GM19035 (cell line): ENCODE data around the gene GNG13.

ENCODE experiments used
- ATAC-seq: cut with Tn5 transposase; IDR thresholded peaks from one replicate; pipeline ENCODE4 v1.9.1; 2021; ENCODE audit not compliant: unreplicated experiment

The GNG13 gene

DNA sequence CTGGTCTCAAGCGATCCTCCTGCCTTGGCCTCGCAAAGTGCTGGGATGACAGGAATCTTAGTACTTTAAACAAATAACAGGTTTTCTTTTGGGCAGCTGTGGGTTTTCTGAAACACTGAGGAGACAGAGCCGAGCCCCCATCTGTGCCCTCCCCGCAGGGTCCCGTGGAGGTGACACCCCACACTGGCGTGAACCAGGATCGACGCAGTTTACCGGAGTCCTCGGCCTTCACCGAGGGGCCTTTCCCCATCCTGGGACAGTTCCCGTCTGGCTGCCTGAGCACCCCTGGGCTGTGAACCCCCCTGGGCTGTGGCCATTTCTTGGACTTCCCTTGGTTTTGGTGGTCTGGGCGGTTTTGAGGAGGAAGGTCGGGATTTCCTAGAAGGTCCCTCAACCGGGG lies 15.3 kb upstream of the GNG13 start:
- ATAC-seq: no peak

DNA sequence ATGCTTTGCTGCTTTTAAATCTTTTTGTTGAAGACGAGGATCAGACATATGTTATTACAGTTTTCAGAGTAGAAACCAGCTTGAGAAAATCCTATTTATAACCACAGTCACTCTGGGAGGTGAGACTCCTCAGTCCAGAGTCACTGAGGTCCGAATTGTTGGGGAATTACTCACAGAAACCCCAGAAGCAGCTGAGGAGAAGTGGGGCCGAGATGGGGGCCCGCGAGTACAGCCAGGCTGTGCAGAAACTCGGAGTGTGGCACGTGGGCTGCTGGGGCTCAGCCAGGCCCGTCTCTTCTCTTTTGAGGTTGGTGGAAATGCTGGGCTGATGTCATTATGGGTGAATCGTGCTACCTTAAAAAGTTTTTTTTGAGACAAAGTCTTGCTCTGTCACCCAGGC lies 14.4 kb upstream of the GNG13 start:
- no peak for ATAC-seq

DNA sequence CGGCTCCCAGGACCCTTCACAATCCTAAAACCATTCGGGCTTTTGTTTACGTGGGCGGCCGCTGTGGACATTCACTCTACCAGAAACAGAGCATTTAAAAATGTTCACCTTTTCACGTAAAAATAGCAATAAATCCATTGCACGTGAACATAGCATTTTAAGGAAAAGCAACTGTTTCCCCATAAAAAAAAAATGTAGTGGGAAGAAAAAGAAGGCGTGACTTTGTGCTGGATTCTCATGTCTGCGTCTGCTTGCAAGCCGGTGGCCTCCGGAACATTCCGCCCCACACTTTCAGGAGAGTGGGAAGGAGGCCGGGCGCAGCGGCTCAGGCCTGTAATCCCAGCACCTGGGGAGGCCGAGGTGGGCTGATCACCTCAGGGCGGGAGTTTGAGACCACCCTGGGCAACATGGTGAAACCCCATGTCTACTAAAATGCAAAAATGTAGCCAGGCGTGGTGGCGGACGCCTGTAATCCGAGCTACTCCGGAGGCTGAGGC lies 13.4 kb upstream of the GNG13 start:
- ATAC-seq: no peak

DNA sequence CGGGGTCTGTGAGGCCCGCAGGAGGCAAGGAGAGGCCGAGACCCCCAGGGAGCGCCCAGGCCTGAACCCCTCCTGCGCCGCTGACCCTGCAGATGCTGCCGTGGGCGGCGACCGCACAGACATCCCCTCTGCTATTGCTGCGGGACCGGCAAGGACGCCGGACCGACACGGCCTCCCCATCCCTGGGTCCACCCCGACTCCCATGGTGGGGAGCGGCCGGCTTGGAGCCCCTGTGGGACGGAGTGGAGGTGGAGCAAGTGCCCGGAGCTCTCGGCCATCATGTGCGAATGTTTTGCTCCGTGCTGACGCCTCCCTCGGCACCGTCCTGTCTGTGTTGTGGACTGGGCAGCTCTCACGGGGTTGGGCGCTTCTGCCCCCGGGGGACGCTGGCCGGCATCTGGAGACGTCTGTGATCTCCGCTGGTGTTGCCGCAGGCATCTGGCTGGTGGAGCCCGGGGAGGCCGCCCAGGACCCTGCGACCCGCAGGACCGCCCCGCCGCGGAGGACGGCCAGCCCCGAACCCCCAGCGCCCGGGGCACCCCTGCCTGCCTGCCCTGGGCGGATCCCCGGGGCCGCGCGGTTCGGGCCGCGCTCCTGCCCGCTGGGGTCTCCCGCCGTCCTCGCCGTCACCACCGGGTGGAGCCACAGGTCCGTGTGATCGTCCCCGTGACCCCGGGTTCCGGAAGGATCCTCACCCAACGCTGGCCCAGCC lies 12.8 kb upstream of the GNG13 start:
- ATAC-seq: no peak

DNA sequence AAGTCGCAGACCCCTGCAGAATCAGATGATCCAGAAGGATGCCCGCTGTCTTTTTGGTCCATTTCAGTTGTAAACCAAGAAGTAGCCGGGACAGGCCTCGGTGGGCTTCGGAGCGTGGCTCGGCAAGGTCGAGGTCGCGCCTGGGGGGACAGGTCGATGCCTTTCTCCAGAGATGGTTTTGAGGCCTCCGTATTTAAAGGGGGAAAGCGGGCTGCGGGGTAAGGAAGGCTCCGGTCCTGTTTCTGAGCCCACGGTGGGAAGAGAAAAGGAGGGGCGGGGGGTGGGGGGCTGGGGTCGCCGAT lies 7.5 kb upstream of the GNG13 start:
- ATAC-seq: no peak

DNA sequence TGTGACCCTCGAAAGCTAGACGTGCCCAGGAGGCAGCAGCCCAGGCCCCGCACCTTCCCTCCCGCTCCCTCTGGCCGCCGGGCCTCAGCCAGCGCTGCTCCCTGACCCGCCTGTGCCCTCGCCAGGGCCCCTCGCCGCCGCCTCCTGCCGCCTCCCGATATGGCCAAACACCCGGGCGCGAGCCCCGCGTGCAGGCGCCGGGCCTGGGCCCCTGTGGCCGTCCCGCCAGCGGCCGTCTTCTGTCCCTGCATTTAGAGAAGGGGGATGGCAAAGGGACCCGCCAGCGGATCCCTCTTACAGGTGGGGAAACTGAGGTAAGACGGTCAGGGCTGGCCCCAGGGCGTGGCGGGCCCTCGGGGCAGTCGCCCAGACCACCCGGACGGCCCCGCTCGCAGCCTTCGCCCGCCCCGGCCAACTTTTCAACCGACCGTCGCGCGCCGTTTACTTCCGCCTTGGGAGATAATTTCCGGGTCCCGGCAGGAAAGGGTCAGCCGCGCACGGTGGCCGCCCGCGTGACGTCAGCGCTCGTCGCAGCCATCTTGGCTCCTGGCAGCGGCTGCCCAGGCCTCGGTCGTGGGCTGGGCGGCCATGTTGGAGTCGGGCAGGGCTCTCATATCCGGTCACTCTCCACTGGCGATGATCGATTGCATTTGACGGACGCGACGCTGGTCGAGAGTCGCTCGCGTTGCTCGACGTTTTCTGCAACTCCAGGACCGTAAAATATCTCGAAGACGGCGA lies 7.0 kb upstream of the GNG13 start:
- ATAC-seq: peak; percentile 85

DNA sequence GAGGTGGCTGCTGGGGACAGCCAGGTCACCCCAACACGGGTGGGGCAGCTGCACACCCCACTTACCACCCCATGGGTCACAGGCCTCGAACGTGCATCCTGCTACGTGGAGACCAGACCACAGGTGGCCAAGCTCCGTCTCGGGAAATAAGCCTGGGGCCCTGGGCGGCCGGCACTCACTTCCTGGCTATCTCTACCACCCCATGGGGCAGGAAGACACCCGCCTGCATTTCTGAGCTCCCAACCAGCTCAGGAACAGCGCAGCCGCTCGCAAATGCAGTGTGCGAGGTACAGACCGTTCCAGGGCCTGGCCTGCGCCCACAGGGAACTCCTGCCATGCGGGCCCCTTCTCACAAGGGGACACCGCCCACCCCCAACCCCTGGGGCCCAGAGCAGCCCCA lies 4.9 kb upstream of the GNG13 start:
- no peak for ATAC-seq

DNA sequence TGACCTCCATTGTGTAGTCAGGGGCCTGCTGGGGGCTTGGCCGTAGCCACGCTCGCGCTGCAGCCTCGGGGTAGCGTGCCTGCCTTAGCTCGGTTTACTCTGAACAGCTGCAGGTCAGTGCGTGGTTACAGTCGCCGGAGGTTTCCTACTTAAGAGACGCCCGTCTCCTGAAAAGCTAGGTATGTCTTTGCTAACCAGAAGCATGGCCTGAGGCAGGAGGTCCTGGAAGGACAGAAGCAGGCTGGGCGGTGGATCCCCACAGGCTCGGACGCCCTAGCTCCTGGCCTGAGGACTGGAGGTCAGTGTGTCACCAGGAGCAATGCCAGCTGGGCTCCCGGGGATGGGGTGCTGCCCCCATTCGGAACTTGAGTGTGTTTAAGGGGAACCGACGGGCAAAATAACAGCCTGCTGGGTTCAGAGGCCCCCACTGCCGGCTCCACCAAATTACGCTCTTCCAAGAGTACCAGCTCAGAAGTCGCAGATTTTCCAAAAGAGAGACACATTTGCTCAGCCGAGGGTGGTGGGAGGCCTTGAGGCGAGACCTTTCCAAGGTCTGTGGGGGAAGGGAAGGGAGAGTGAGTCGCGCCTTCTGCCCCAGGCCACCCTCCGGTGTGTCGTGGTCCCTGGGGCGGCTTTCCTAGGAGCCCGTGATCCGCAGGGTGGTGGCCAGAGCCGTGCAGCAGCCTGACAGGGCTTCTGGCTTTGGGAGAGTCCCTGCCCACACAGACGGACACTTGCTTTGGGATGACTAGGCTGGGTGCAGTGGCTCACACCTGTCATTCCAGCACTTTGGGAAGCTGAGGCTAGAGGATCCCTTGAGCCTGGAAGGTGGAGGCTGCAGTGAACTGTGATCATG lies 3.9 kb upstream of the GNG13 start:
- ATAC-seq: no peak

DNA sequence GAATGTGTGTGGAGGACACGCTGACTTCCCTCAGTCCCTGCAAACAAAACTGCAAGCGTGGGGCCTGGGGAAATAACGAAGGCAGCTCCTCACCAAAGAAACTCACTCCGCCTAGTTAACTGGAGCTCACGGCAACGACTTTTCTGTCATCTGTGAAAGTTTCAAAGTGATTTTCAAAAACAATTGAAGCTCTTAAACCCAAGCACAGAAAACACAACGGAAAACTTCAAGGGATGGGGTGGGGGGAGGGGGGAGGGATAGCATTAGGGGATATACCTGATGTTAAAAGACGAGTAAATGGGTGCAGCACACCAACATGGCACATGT lies 3.2 kb upstream of the GNG13 start:
- ATAC-seq: no peak

DNA sequence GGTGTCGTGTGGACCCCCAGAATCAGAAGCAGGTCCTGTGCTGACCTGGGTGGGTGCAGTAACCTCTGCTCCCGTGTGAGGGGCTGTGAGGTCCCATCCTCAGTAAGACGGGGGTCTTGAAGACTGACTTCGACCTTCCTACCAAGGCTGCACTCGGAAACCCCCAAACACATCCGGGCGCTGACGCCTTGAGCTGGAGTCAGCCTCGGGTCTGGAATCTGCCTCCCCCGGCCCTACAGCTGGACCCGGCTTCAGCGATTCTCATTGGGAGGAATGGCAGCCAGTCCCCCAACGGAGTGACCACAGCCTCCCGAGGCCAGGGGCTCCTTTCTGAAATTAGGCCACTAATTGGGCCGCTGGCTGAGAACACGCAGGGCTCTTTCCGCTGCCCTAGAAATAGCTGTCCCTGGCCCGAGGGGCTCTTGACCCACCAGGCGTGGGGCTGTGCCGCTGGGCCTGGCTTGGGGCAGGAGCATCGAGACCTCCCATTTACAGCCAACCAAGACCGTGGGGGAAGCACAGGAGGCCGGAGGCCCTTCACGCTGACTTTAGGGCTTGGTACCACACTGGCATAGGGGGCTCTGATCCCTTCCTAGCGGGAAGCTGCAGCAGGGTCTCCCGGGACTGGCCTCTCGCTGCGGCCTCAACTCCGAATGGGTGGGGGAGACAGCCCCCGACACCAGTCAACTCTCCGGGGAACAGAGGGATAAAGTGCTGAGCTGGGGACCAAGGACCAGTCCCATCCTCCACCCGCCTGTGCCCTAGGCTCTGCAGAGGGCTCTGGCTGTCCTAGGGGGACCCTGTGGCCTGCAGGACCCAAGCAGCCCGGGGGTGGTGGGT lies 2.6 kb upstream of the GNG13 start:
- ATAC-seq: no peak

DNA sequence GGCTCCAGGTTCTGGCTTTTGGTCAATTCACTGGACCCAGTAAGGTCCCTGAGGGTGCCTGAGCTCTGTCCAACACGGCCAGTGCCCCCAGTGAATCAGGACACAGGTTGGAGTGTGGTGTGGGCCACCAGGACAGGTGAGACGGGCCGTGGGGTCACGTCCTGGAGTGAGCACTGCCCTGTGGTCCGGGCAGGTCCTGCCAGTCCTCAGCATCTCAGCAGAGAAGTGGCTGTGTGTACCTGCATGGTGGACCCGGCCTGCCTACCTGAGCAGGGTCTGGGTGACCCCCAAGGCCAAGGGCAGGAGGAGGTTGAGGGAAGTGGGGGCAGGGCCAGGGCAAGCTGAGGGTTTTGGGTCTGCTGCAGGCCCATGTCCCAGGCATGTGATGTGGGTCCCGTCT lies 1.9 kb upstream of the GNG13 start:
- no peak for ATAC-seq

DNA sequence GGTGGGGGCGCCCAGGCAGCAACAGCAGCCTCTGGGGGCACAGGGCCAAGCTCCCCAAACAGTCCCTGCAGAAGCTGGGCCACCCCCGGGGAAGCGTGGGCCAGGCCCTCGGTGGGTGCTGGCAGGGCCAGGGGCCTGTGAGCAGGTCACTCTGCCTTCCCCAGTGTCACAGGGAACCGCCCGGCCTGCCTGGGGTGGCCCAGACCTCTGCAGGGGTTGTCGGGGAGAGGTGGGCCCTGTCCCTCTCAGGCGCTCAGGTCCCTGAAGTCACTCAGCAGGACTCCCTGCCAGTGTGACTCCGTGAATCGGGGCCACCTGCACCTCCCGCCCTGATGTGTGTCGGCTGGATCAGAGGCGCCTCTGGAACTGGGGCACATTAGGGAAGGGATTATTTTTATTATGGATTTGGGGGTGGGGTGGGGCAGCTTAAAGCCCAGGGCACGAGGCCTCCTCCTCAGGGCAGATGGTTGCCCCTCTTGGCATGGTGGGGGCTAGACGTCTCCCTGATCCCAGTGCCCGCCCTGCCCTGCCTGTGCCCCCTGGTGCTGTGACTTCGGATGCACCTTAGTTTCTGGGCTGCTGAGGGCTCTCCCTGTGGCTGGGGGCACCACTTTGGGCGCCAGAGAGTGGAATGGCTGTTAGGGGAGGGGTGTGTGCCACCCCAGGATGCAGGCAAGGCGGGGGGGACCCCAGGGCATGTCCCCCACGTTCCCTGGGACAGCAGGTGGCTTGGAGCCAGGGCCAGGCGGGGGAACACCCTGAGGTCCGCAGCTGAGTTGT lies 1.2 kb upstream of the GNG13 start:
- ATAC-seq: no peak

DNA sequence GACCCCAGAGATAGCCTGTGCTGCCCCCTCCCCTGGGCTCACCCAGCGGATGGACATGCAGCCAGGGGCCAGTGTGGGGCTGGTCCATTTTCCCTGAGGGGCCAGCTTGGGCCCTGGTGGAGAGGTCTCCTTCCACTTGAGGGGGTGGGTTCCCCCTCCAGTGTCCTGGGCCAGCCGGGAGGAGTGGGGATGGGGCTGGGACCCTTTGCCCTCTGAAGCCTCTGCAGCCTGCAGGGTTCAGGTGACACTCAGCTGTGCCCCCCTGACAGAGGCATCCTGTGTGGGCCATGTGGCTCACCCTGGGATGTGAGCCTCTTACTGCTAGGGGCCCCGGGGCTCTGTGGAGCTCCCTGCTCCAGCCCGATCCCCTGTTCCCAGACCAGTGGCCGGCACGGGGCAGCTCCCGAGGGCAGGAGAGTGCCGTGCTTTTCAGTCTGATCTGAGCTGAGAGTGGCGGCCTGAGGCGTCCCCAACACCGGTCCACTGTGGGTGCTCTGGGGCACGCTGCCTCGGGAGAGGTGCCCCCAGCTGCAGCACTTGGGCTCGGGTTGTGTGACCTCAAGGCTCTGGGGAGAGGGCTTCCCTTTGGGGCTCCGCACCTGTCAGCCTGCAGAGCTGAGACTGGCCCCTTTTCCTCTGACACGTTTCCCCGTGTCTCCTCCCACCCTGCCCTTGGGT lies 439 bp upstream of the GNG13 start:
- ATAC-seq: no peak

DNA sequence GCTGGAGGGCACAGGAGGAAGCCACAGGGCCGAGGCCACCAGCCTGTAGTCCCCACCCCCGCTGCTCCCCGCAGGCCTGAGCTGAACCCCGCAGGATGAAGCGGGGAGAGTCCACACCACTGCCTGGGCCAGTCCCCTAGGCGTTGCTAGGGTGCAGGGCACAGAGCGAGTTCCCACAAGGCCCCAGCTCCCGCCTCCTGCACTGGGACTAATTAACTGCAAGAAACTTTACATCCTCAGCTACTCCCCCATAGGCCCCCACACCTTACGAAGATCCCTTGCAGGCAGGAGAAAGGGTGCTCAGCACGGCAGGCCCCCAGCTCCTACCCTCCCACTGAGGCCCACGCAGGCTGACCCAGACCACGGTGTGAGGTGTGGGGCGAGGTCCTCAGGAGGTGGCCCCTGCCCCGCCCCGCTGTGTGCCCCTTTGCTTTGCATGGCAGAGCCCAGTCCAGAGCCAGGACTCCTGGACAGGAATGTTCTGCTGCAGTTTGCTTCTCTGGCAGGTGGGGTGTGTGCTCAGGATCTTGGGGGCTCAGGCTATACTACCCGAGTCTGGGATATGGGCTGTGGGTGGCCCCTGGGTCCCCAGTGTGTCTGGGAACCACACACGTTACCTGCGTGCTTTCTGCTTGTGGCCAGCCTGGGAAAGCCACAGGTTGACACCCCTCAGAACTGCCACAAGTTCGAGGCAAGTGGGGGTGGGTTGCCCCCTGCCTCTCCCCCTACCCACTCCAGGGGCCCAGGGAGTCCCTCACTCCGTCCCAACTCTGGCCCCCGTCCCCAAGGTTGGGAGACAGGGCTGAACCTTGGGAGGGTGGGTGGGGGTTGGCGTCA lies 1.2 kb downstream of the GNG13 start:
- ATAC-seq: no peak

DNA sequence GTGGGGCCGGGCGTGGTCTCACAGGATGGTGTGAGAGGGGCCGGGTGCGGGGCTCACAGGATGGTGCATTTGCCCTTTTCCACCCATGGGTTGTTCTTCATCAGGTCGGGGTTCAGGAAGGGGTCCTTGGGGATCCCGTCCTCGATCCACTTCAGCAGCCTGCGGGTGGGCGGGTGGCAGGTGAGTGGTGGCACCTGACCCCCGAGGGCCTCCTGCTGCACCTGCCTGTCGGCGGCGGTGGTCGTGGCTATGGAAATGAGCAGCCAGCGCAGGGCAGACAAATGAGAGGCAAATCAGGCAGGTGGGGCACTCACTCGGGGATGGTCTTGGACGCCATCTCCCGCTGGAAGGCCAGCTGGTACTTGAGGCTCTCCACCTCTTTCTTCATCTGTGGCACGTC lies 1.9 kb downstream of the GNG13 start:
- ATAC-seq: no peak

DNA sequence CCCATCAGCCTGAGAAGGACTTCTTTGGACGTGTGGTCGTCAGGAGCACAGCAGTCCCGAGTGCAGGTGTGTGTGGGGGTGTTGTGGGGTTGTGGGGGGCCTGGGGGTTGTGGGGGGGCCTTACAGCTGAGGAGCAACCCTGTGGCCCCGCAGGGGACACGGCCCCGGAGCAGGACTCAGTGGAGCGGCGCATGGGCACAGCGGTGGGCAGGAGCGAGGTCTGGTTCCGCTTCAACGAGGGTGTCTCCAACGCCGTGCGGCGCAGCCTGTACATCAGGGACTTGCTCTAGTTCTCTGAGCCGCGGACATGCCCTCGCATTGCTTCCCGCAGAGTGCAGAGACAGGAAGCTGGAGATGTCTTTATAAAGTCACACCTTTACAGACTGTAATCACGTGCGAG lies 2.8 kb downstream of the GNG13 start:
- ATAC-seq: no peak

DNA sequence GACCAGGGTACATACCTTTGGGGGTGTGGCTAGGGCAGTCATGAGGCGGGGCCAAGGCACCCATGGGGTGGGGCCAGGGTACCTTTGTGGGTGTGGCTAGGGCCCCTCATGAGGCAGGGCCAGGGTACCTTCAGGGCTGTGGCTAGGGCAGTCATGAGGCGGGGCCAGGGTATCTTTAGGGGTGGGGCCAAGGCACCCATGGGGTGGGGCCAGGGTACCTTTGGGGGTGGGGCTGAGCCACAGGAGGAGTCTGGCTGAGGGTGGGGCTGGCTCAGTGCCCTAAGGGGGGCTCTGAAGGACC lies 3.5 kb downstream of the GNG13 start:
- no peak for ATAC-seq

DNA sequence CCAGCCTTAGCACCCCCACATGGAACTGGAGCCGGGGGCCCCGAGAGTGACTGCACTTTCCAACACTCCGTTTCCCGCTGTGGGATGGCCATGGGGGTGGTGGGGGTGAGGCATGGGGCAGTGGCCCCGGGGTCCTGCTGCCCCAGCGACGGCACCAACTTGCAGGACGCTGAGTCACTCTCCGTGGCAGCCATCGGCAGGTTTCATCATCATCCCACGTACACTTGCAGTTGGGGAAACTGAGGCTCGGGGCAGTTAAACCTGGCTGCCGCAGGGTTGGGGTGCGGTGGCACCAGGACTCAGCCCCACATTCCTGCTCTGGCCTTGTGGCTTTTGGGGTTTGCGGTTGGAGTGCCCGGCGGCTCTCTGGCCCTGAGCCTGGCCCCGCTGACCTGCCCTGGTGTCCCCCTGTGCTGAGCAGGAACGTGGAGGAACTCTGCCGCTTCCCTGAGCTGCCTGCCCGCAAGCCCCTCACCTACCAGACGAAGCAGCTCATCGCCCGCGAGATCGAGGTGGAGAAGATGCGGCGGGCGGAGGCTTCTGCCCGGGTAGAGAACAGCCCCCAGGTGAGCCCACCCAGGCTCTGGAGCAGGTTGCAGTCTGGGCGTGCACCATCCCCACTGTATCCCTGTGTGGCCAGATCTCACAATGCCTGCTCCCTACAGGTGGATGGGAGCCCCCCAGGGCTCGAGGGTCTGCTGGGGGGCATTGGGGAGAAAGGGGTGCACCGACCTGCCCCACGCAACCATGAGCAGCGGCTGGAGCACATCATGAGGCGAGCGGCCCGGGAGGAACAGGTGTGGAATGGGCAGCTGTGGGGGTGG lies 4.0 kb downstream of the GNG13 start:
- ATAC-seq: no peak
